Activated naive CD8-positive, alpha-beta T cell treated with anti-CD3 and anti-CD28 coated beads, Interleukin-2, amount 50 U/mL, for 16 hours (primary cell): Measurements from ENCODE around the gene STEAP4.
"Not testable (repeated sequence)": the region's sequence is repeated elsewhere in the genome, so short reads cannot be mapped to it uniquely, and the experiment has no call there.

Experiments
- DNase-seq: peaks from one replicate; pipeline ENCODE4 v3.0.0-alpha.2; 2020; ENCODE audit warnings: low read depth, low spot score

Gene STEAP4

GRCh38 chr7:88268858-88269257 lies 37.8 kb downstream of the STEAP4 start:
- no peak for DNase-seq

GRCh38 chr7:88268051-88268450 lies 38.6 kb downstream of the STEAP4 start:
- DNase-seq: no peak

- DNase-seq: no peak
Observed at GRCh38 chr7:88267421-88267820, 39.3 kb downstream of the STEAP4 start.

- not testable (repeated sequence) for DNase-seq
Observed at GRCh38 chr7:88264987-88265386, 41.7 kb downstream of the STEAP4 start.

GRCh38 chr7:88262562-88262961 lies 44.1 kb downstream of the STEAP4 start:
- DNase-seq: no peak

GRCh38 chr7:88260719-88261118 lies 46.0 kb downstream of the STEAP4 start:
- DNase-seq: no peak

GRCh38 chr7:88259656-88260380 lies 46.9 kb downstream of the STEAP4 start:
- no peak for DNase-seq

GRCh38 chr7:88258296-88258695 lies 48.4 kb downstream of the STEAP4 start:
- DNase-seq: not testable (repeated sequence)

- no peak for DNase-seq
Observed at GRCh38 chr7:88256906-88257305, 49.8 kb downstream of the STEAP4 start.

GRCh38 chr7:88254721-88255424 lies 51.8 kb downstream of the STEAP4 start:
- DNase-seq: no peak

- DNase-seq: no peak
Observed at GRCh38 chr7:88253640-88254039, 53.1 kb downstream of the STEAP4 start.

- DNase-seq: no peak
Observed at GRCh38 chr7:88244258-88244657, 62.4 kb downstream of the STEAP4 start.

- DNase-seq: no peak
Observed at GRCh38 chr7:88243345-88243909, 63.3 kb downstream of the STEAP4 start.

- no peak for DNase-seq
Observed at GRCh38 chr7:88239852-88240251, 66.8 kb downstream of the STEAP4 start.

GRCh38 chr7:88233828-88234227 lies 72.9 kb downstream of the STEAP4 start:
- no peak for DNase-seq

GRCh38 chr7:88230646-88231045 lies 76.0 kb downstream of the STEAP4 start:
- DNase-seq: no peak

- no peak for DNase-seq
Observed at GRCh38 chr7:88229302-88229995, 77.2 kb downstream of the STEAP4 start.

- DNase-seq: no peak
Observed at GRCh38 chr7:88226886-88227516, 79.7 kb downstream of the STEAP4 start.

GRCh38 chr7:88226201-88226600 lies 80.5 kb downstream of the STEAP4 start:
- no peak for DNase-seq

- DNase-seq: no peak
Observed at GRCh38 chr7:88224601-88225275, 82.0 kb downstream of the STEAP4 start.

- DNase-seq: no peak
Observed at GRCh38 chr7:88223265-88223664, 83.4 kb downstream of the STEAP4 start.
